SK-N-SH treated with all-trans-retinoic acid at 6 μM for 48 hours (cell line): Measurements from ENCODE around the gene NPAS3.

ENCODE experiments used
- CREB5 ChIP-seq: fragments of 250-450 bp; sonication (Bioruptor Pico); IDR thresholded peaks from 2 replicates; pipeline ENCODE4 v1.5.1; 2020; ENCODE audit warnings: low read depth, mild to moderate bottlenecking, moderate library complexity
- ISL1 ChIP-seq: fragments of 250-450 bp; sonication (Bioruptor Pico); IDR thresholded peaks from 2 replicates; pipeline ENCODE4 v2.1.2; 2022; ENCODE audit warnings: mild to moderate bottlenecking, moderate library complexity
- RARB ChIP-seq: fragments of 250-450 bp; sonication (Bioruptor Pico); IDR thresholded peaks from 2 replicates; pipeline ENCODE4 v1.8.0; 2021; ENCODE audit warnings: mild to moderate bottlenecking, moderate library complexity
- SNAI2 ChIP-seq: fragments of 250-450 bp; sonication (Bioruptor Pico); IDR thresholded peaks from 2 replicates; pipeline ENCODE4 v1.5.0; 2020; ENCODE audit warnings: mild to moderate bottlenecking, moderate library complexity
- ZFP3 ChIP-seq: fragments of 250-450 bp; sonication (Bioruptor Pico); IDR thresholded peaks from 2 replicates; pipeline ENCODE4 v1.5.0; 2020; ENCODE audit warnings: mild to moderate bottlenecking, moderate library complexity
- ZFP30 ChIP-seq: fragments of 450-650 bp; formaldehyde crosslinking; IDR thresholded peaks from 2 replicates; pipeline ENCODE4 v1.5.0; 2022; ENCODE audit warnings: mild to moderate bottlenecking, moderate library complexity
- ZNF70 ChIP-seq: fragments of 450-650 bp; formaldehyde crosslinking; IDR thresholded peaks from 2 replicates; pipeline ENCODE4 v1.5.0; 2020; ENCODE audit warnings: mild to moderate bottlenecking, moderate library complexity
- TF ChIP-seq, protein P1 (sequence below): fragments of 250-450 bp; sonication (Bioruptor Pico); IDR thresholded peaks from 2 replicates; pipeline ENCODE4 v1.8.0; 2020; ENCODE audit warnings: mild to moderate bottlenecking, moderate library complexity, borderline replicate concordance

- TF ChIP-seq, protein P1, sequence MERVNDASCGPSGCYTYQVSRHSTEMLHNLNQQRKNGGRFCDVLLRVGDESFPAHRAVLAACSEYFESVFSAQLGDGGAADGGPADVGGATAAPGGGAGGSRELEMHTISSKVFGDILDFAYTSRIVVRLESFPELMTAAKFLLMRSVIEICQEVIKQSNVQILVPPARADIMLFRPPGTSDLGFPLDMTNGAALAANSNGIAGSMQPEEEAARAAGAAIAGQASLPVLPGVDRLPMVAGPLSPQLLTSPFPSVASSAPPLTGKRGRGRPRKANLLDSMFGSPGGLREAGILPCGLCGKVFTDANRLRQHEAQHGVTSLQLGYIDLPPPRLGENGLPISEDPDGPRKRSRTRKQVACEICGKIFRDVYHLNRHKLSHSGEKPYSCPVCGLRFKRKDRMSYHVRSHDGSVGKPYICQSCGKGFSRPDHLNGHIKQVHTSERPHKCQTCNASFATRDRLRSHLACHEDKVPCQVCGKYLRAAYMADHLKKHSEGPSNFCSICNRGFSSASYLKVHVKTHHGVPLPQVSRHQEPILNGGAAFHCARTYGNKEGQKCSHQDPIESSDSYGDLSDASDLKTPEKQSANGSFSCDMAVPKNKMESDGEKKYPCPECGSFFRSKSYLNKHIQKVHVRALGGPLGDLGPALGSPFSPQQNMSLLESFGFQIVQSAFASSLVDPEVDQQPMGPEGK (CRISPR knock-in tag) = no peak
- TF ChIP-seq RARB (CRISPR knock-in tag) (no peak), CREB5 (CRISPR knock-in tag) (no peak), ZFP30 (CRISPR knock-in tag) (no peak), ZFP3 (CRISPR knock-in tag) (no peak), SNAI2 (CRISPR knock-in tag) (no peak), ZNF70 (CRISPR knock-in tag) (no peak), ISL1 (no peak)
Observed at GRCh38 chr14:33631441-33631840, 692.8 kb downstream of the NPAS3 start.
